ENCODE measurements around the gene PTP4A2.

- TF ChIP-seq CTCF (IDR thresholded peaks at IDR 0.05), result no peak
- no peak for TF ChIP-seq EP300 (IDR thresholded peaks at IDR 0.05)
- TF ChIP-seq POLR2AphosphoS5 (IDR thresholded peaks at IDR 0.05), result no peak
- TF ChIP-seq POLR2A (IDR thresholded peaks at IDR 0.05; ENCODE audit: low read depth), result no peak
These were observed 76.1 kb downstream of the PTP4A2 start for GRCh38 chr1:31862071-31862470.
